SK-N-SH treated with all-trans-retinoic acid at 6 μM for 48 hours (cell line): ENCODE measurements around the gene GCN1.

Experiments used
- ATAC-seq: fragments of 200-7000 bp; cut with Tn5 transposase; 3 replicates; pipeline ENCODE4 v1.9.1; 2020; ENCODE audit warnings: mild to moderate bottlenecking, moderate library complexity
- ARNTL ChIP-seq: fragments of 450-650 bp; formaldehyde crosslinking; IDR thresholded peaks from 2 replicates; pipeline ENCODE4 v1.5.0; 2020; ENCODE audit warnings: low read depth, mild to moderate bottlenecking, moderate library complexity, borderline replicate concordance
- BACH2 ChIP-seq: fragments of 250-450 bp; sonication (Bioruptor Pico); IDR thresholded peaks from 2 replicates; pipeline ENCODE4 v1.9.0; 2021; ENCODE audit warnings: mild to moderate bottlenecking, borderline replicate concordance
- CREB5 ChIP-seq: fragments of 250-450 bp; sonication (Bioruptor Pico); IDR thresholded peaks from 2 replicates; pipeline ENCODE4 v1.5.1; 2020; ENCODE audit warnings: low read depth, mild to moderate bottlenecking, moderate library complexity
- CSDC2 ChIP-seq: fragments of 250-450 bp; sonication (Bioruptor Pico); IDR thresholded peaks from 2 replicates; pipeline ENCODE4 v1.5.0; 2020; ENCODE audit warnings: mild to moderate bottlenecking, moderate library complexity
- CSRNP3 ChIP-seq: fragments of 250-450 bp; sonication (Bioruptor Pico); IDR thresholded peaks from 2 replicates; pipeline ENCODE4 v1.5.1; 2021; ENCODE audit warnings: mild to moderate bottlenecking, moderate library complexity
- ESRRG ChIP-seq: fragments of 250-450 bp; sonication (Bioruptor Pico); IDR thresholded peaks from 2 replicates; pipeline ENCODE4 v1.6.1; 2021; ENCODE audit warnings: mild to moderate bottlenecking
- GLIS3 ChIP-seq: fragments of 250-450 bp; sonication (Bioruptor Pico); IDR thresholded peaks from 2 replicates; pipeline ENCODE4 v1.5.0; 2020; ENCODE audit warnings: mild to moderate bottlenecking, moderate library complexity
- ISL1 ChIP-seq: fragments of 250-450 bp; sonication (Bioruptor Pico); IDR thresholded peaks from 2 replicates; pipeline ENCODE4 v2.1.2; 2022; ENCODE audit warnings: mild to moderate bottlenecking, moderate library complexity
- OSR1 ChIP-seq: fragments of 250-450 bp; sonication (Bioruptor Pico); IDR thresholded peaks from 2 replicates; pipeline ENCODE4 v1.8.0; 2022; ENCODE audit warnings: moderate library complexity, mild to moderate bottlenecking, inconsistent platforms
- PATZ1 ChIP-seq: fragments of 250-450 bp; sonication (Bioruptor Pico); IDR thresholded peaks from 2 replicates; pipeline ENCODE4 v1.8.0; 2020; ENCODE audit warnings: mild to moderate bottlenecking, moderate library complexity, borderline replicate concordance
- POU6F1 ChIP-seq: fragments of 250-450 bp; sonication (Bioruptor Pico); IDR thresholded peaks from 2 replicates; pipeline ENCODE4 v1.8.0; 2021; ENCODE audit warnings: low read depth, mild to moderate bottlenecking, moderate library complexity, borderline replicate concordance
- PPARA ChIP-seq: fragments of 250-450 bp; sonication (Bioruptor Pico); IDR thresholded peaks from 2 replicates; pipeline ENCODE4 v1.5.0; 2020; ENCODE audit warnings: mild to moderate bottlenecking, borderline replicate concordance
- RARB ChIP-seq: fragments of 250-450 bp; sonication (Bioruptor Pico); IDR thresholded peaks from 2 replicates; pipeline ENCODE4 v1.8.0; 2021; ENCODE audit warnings: mild to moderate bottlenecking, moderate library complexity
- SNAI2 ChIP-seq: fragments of 250-450 bp; sonication (Bioruptor Pico); IDR thresholded peaks from 2 replicates; pipeline ENCODE4 v1.5.0; 2020; ENCODE audit warnings: mild to moderate bottlenecking, moderate library complexity
- TCF4 ChIP-seq: fragments of 250-450 bp; sonication (Bioruptor Pico); IDR thresholded peaks from 2 replicates; pipeline ENCODE4 v1.8.0; 2021; ENCODE audit warnings: mild to moderate bottlenecking, moderate library complexity, borderline replicate concordance
- TOX ChIP-seq: fragments of 250-450 bp; sonication (Bioruptor Pico); IDR thresholded peaks from 2 replicates; pipeline ENCODE4 v1.8.0; 2021; ENCODE audit warnings: mild to moderate bottlenecking, moderate library complexity, borderline replicate concordance
- TSHZ2 ChIP-seq: fragments of 250-450 bp; sonication (Bioruptor Pico); IDR thresholded peaks from 2 replicates; pipeline ENCODE4 v1.5.0; 2020; ENCODE audit warnings: mild to moderate bottlenecking, moderate library complexity
- ZC3H10 ChIP-seq: fragments of 250-450 bp; sonication (Bioruptor Pico); IDR thresholded peaks from 2 replicates; pipeline ENCODE4 v1.5.1; 2021; ENCODE audit warnings: mild to moderate bottlenecking, moderate library complexity
- ZFP3 ChIP-seq: fragments of 250-450 bp; sonication (Bioruptor Pico); IDR thresholded peaks from 2 replicates; pipeline ENCODE4 v1.5.0; 2020; ENCODE audit warnings: mild to moderate bottlenecking, moderate library complexity
- ZFP30 ChIP-seq: fragments of 450-650 bp; formaldehyde crosslinking; IDR thresholded peaks from 2 replicates; pipeline ENCODE4 v1.5.0; 2022; ENCODE audit warnings: mild to moderate bottlenecking, moderate library complexity
- ZNF565 ChIP-seq: fragments of 450-650 bp; formaldehyde crosslinking; conservative IDR thresholded peaks from 2 replicates; pipeline ENCODE4 v1.5.0; 2020; ENCODE audit warnings: low read depth, mild to moderate bottlenecking, moderate library complexity
- ZNF70 ChIP-seq: fragments of 450-650 bp; formaldehyde crosslinking; IDR thresholded peaks from 2 replicates; pipeline ENCODE4 v1.5.0; 2020; ENCODE audit warnings: mild to moderate bottlenecking, moderate library complexity
- ZNF8 ChIP-seq: fragments of 450-650 bp; formaldehyde crosslinking; IDR thresholded peaks from 2 replicates; pipeline ENCODE4 v1.5.0; 2020; ENCODE audit warnings: mild to moderate bottlenecking, moderate library complexity

Gene GCN1

DNA sequence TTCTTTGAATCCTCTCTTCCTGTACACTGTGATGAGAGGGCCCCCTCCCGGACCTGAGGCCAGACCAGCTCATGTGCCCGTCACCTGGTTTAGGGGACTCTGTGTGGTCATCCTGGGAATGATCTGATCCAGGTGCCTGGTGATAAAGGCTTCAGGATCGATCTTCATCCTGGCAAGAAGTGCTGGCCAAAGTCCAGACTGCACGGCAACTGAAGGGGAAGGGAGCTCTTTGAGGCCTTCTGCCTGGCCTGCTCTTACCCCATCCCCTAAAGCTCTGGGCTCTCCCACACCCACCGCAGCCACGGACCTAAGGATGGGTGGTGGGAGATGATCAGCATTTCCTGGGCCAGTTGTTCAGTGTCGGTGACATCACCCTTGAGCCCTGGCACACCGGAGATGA, 31.8 kb downstream of the GCN1 start:
- TF ChIP-seq ZNF70 (no peak), ZFP30 (no peak), TCF4 (CRISPR knock-in tag) (no peak), ISL1 (CRISPR knock-in tag) (no peak), RARB (no peak), POU6F1 (CRISPR knock-in tag) (no peak), BACH2 (CRISPR knock-in tag) (no peak), PATZ1 (CRISPR knock-in tag) (no peak), OSR1 (CRISPR knock-in tag) (no peak), GLIS3 (CRISPR knock-in tag) (no peak), SNAI2 (CRISPR knock-in tag) (no peak), TOX (CRISPR knock-in tag) (no peak), PPARA (CRISPR knock-in tag) (no peak), ZFP3 (CRISPR knock-in tag) (no peak), ARNTL (no peak), ZNF8 (CRISPR knock-in tag) (no peak), ZC3H10 (CRISPR knock-in tag) (no peak), CSDC2 (CRISPR knock-in tag) (no peak), TSHZ2 (CRISPR knock-in tag) (no peak), CSRNP3 (CRISPR knock-in tag) (no peak)

DNA sequence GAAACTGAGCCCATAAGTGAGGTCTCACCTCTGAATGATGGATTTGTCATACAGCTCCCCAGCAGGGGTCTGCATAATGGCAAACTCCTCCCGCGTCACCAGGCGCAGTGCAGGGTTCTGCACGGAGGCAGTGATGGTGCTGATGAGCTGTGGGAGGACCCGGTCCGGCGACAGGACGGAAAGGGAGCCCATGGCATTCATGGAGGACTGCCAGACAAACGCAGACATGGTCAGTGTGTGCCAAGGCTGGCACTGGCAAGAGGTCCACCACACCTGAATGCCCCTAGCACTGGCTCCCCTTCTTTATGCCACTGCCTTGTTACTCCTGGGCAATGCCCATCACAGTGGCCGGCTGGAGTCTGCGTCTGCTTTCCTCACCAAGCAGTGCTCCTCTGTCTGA, 32.7 kb downstream of the GCN1 start:
- TF ChIP-seq ZNF565 (CRISPR knock-in tag) (no peak), TOX (CRISPR knock-in tag) (no peak), ISL1 (CRISPR knock-in tag) (no peak), ZFP3 (CRISPR knock-in tag) (no peak), ARNTL (no peak), TSHZ2 (CRISPR knock-in tag) (no peak), CSDC2 (CRISPR knock-in tag) (no peak), ESRRG (no peak), CREB5 (CRISPR knock-in tag) (no peak), ZFP30 (no peak), PATZ1 (CRISPR knock-in tag) (no peak), TCF4 (CRISPR knock-in tag) (no peak), POU6F1 (CRISPR knock-in tag) (no peak), SNAI2 (CRISPR knock-in tag) (no peak), ZNF8 (CRISPR knock-in tag) (no peak), BACH2 (CRISPR knock-in tag) (no peak), OSR1 (CRISPR knock-in tag) (no peak)
- no peak for ATAC-seq

More for the DNA sequence above, 31.8 kb downstream of the GCN1 start:
- no peak for ATAC-seq
